B cell (primary cell): Measurements from ENCODE around the gene WDR33.

ENCODE experiments used
- EZH2 ChIP-seq: IDR thresholded peaks from 2 replicates; pipeline ENCODE4 v1.6.1; 2012; ENCODE audit warnings: borderline replicate concordance, low read depth, mild to moderate bottlenecking, moderate library complexity, low read length; ENCODE audit not compliant: insufficient read depth, poor library complexity, severe bottlenecking
- TF ChIP-seq, protein P1 (sequence below): fragments of 200-600 bp; IDR thresholded peaks from one replicate; pipeline ENCODE4 v1.8.0; 2022; ENCODE audit warnings: antibody characterized with exemption, mild to moderate bottlenecking

GRCh38 chr2:127673291-127674069 is 137.5 kb downstream of the WDR33 start:
- TF ChIP-seq, protein P1, sequence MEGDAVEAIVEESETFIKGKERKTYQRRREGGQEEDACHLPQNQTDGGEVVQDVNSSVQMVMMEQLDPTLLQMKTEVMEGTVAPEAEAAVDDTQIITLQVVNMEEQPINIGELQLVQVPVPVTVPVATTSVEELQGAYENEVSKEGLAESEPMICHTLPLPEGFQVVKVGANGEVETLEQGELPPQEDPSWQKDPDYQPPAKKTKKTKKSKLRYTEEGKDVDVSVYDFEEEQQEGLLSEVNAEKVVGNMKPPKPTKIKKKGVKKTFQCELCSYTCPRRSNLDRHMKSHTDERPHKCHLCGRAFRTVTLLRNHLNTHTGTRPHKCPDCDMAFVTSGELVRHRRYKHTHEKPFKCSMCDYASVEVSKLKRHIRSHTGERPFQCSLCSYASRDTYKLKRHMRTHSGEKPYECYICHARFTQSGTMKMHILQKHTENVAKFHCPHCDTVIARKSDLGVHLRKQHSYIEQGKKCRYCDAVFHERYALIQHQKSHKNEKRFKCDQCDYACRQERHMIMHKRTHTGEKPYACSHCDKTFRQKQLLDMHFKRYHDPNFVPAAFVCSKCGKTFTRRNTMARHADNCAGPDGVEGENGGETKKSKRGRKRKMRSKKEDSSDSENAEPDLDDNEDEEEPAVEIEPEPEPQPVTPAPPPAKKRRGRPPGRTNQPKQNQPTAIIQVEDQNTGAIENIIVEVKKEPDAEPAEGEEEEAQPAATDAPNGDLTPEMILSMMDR: no peak
- no peak for TF ChIP-seq EZH2
